Measurements from ENCODE around the gene ABCC2.

ABCC2 gene

GRCh38 chr10:99791831-99792230 is 9.4 kb downstream of the ABCC2 start:
- Histone ChIP-seq H3K36me3 (ENCODE audit: control insufficient read depth, insufficient read depth, low read length) (no peaks in the 10 kb centered on the region), H3K27me3 (ENCODE audit: control insufficient read depth, insufficient read depth, low read length) (no peaks in the 10 kb centered on the region), H3K4me3 (ENCODE audit: low read depth, low read length) (no peak overlapping the region), H3K9ac (ENCODE audit: low read depth, low read length) (no peak overlapping the region), H3K27ac (ENCODE audit: low read depth, low read length) (no peak overlapping the region), H3K9me3 (ENCODE audit: control insufficient read depth, insufficient read depth, low read length) (no peaks in the 10 kb centered on the region), H3K4me1 (ENCODE audit: control insufficient read depth, insufficient read depth, low read length) (no peaks in the 10 kb centered on the region)

- no peaks in the 10 kb centered on the region for H3K9me3 ChIP-seq (ENCODE audit: control insufficient read depth, insufficient read depth, low read length)
- no peaks in the 10 kb centered on the region for H3K27me3 ChIP-seq (ENCODE audit: control insufficient read depth, insufficient read depth, low read length)
- no peak overlapping the region for H3K27ac ChIP-seq (ENCODE audit: low read depth, low read length)
- no peaks in the 10 kb centered on the region for H3K4me1 ChIP-seq (ENCODE audit: control insufficient read depth, insufficient read depth, low read length)
- no peak overlapping the region for H3K4me3 ChIP-seq (ENCODE audit: low read depth, low read length)
- H3K9ac ChIP-seq (ENCODE audit: low read depth, low read length): no peak overlapping the region
- no peaks in the 10 kb centered on the region for H3K36me3 ChIP-seq (ENCODE audit: control insufficient read depth, insufficient read depth, low read length)
Observed at GRCh38 chr10:99793819-99794218, 11.4 kb downstream of the ABCC2 start.

GRCh38 chr10:99796928-99797327 is 14.5 kb downstream of the ABCC2 start:
- no peaks in the 10 kb centered on the region for H3K4me1 ChIP-seq (ENCODE audit: control insufficient read depth, insufficient read depth, low read length)
- no peaks in the 10 kb centered on the region for H3K9me3 ChIP-seq (ENCODE audit: control insufficient read depth, insufficient read depth, low read length)
- H3K4me3 ChIP-seq (ENCODE audit: low read depth, low read length): no peak overlapping the region
- H3K36me3 ChIP-seq (ENCODE audit: control insufficient read depth, insufficient read depth, low read length): no peaks in the 10 kb centered on the region
- no peak overlapping the region for H3K9ac ChIP-seq (ENCODE audit: low read depth, low read length)
- no peaks in the 10 kb centered on the region for H3K27me3 ChIP-seq (ENCODE audit: control insufficient read depth, insufficient read depth, low read length)
- no peak overlapping the region for H3K27ac ChIP-seq (ENCODE audit: low read depth, low read length)

- Histone ChIP-seq H3K36me3 (ENCODE audit: control insufficient read depth, insufficient read depth, low read length) (no peaks in the 10 kb centered on the region), H3K27ac (ENCODE audit: low read depth, low read length) (no peak overlapping the region), H3K9ac (ENCODE audit: low read depth, low read length) (no peak overlapping the region), H3K4me1 (ENCODE audit: control insufficient read depth, insufficient read depth, low read length) (no peaks in the 10 kb centered on the region), H3K9me3 (ENCODE audit: control insufficient read depth, insufficient read depth, low read length) (no peaks in the 10 kb centered on the region), H3K4me3 (ENCODE audit: low read depth, low read length) (no peak overlapping the region), H3K27me3 (ENCODE audit: control insufficient read depth, insufficient read depth, low read length) (no peaks in the 10 kb centered on the region)
Observed at GRCh38 chr10:99798031-99798430, 15.6 kb downstream of the ABCC2 start.

GRCh38 chr10:99798920-99799319 is 16.5 kb downstream of the ABCC2 start:
- H3K27ac ChIP-seq (ENCODE audit: low read depth, low read length): no peak overlapping the region
- no peaks in the 10 kb centered on the region for H3K27me3 ChIP-seq (ENCODE audit: control insufficient read depth, insufficient read depth, low read length)
- H3K4me3 ChIP-seq (ENCODE audit: low read depth, low read length): no peak overlapping the region
- no peaks in the 10 kb centered on the region for H3K9me3 ChIP-seq (ENCODE audit: control insufficient read depth, insufficient read depth, low read length)
- H3K4me1 ChIP-seq (ENCODE audit: control insufficient read depth, insufficient read depth, low read length): no peaks in the 10 kb centered on the region
- no peaks in the 10 kb centered on the region for H3K36me3 ChIP-seq (ENCODE audit: control insufficient read depth, insufficient read depth, low read length)
- no peak overlapping the region for H3K9ac ChIP-seq (ENCODE audit: low read depth, low read length)

GRCh38 chr10:99799613-99800012 is 17.2 kb downstream of the ABCC2 start:
- H3K9me3 ChIP-seq (ENCODE audit: control insufficient read depth, insufficient read depth, low read length): no peaks in the 10 kb centered on the region
- no peaks in the 10 kb centered on the region for H3K4me1 ChIP-seq (ENCODE audit: control insufficient read depth, insufficient read depth, low read length)
- no peaks in the 10 kb centered on the region for H3K36me3 ChIP-seq (ENCODE audit: control insufficient read depth, insufficient read depth, low read length)
- no peaks in the 10 kb centered on the region for H3K27me3 ChIP-seq (ENCODE audit: control insufficient read depth, insufficient read depth, low read length)
- H3K4me3 ChIP-seq (ENCODE audit: low read depth, low read length): no peak overlapping the region
- H3K27ac ChIP-seq (ENCODE audit: low read depth, low read length): no peak overlapping the region
- no peak overlapping the region for H3K9ac ChIP-seq (ENCODE audit: low read depth, low read length)

GRCh38 chr10:99804471-99804870 is 22.0 kb downstream of the ABCC2 start:
- Histone ChIP-seq H3K9me3 (ENCODE audit: control insufficient read depth, insufficient read depth, low read length) (no peaks in the 10 kb centered on the region), H3K4me3 (ENCODE audit: low read depth, low read length) (no peak overlapping the region), H3K27ac (ENCODE audit: low read depth, low read length) (no peak overlapping the region), H3K36me3 (ENCODE audit: control insufficient read depth, insufficient read depth, low read length) (no peaks in the 10 kb centered on the region), H3K9ac (ENCODE audit: low read depth, low read length) (no peak overlapping the region), H3K4me1 (ENCODE audit: control insufficient read depth, insufficient read depth, low read length) (no peaks in the 10 kb centered on the region), H3K27me3 (ENCODE audit: control insufficient read depth, insufficient read depth, low read length) (no peaks in the 10 kb centered on the region)

- H3K36me3 ChIP-seq (ENCODE audit: control insufficient read depth, insufficient read depth, low read length): no peaks in the 10 kb centered on the region
- H3K4me1 ChIP-seq (ENCODE audit: control insufficient read depth, insufficient read depth, low read length): no peaks in the 10 kb centered on the region
- no peak overlapping the region for H3K4me3 ChIP-seq (ENCODE audit: low read depth, low read length)
Observed at GRCh38 chr10:99805190-99805589, 22.8 kb downstream of the ABCC2 start.

GRCh38 chr10:99806091-99806490 is 23.7 kb downstream of the ABCC2 start:
- no peak overlapping the region for H3K27ac ChIP-seq (ENCODE audit: low read depth, low read length)

More at GRCh38 chr10:99805190-99805589, 22.8 kb downstream of the ABCC2 start:
- H3K27ac ChIP-seq (ENCODE audit: low read depth, low read length): no peak overlapping the region
- H3K27me3 ChIP-seq (ENCODE audit: control insufficient read depth, insufficient read depth, low read length): no peaks in the 10 kb centered on the region
- H3K9me3 ChIP-seq (ENCODE audit: control insufficient read depth, insufficient read depth, low read length): no peaks in the 10 kb centered on the region
- no peak overlapping the region for H3K9ac ChIP-seq (ENCODE audit: low read depth, low read length)

GRCh38 chr10:99807786-99808185 is 25.3 kb downstream of the ABCC2 start:
- no peak overlapping the region for H3K9ac ChIP-seq (ENCODE audit: low read depth, low read length)
- no peaks in the 10 kb centered on the region for H3K36me3 ChIP-seq (ENCODE audit: control insufficient read depth, insufficient read depth, low read length)
- no peak overlapping the region for H3K4me3 ChIP-seq (ENCODE audit: low read depth, low read length)
- H3K27ac ChIP-seq (ENCODE audit: low read depth, low read length): no peak overlapping the region
- no peaks in the 10 kb centered on the region for H3K9me3 ChIP-seq (ENCODE audit: control insufficient read depth, insufficient read depth, low read length)
- no peaks in the 10 kb centered on the region for H3K27me3 ChIP-seq (ENCODE audit: control insufficient read depth, insufficient read depth, low read length)
- no peaks in the 10 kb centered on the region for H3K4me1 ChIP-seq (ENCODE audit: control insufficient read depth, insufficient read depth, low read length)

More at GRCh38 chr10:99806091-99806490, 23.7 kb downstream of the ABCC2 start:
- no peak overlapping the region for H3K4me3 ChIP-seq (ENCODE audit: low read depth, low read length)
- no peaks in the 10 kb centered on the region for H3K9me3 ChIP-seq (ENCODE audit: control insufficient read depth, insufficient read depth, low read length)
- no peaks in the 10 kb centered on the region for H3K36me3 ChIP-seq (ENCODE audit: control insufficient read depth, insufficient read depth, low read length)
- H3K27me3 ChIP-seq (ENCODE audit: control insufficient read depth, insufficient read depth, low read length): no peaks in the 10 kb centered on the region
- H3K9ac ChIP-seq (ENCODE audit: low read depth, low read length): no peak overlapping the region
- H3K4me1 ChIP-seq (ENCODE audit: control insufficient read depth, insufficient read depth, low read length): no peaks in the 10 kb centered on the region

- H3K4me3 ChIP-seq (ENCODE audit: low read depth, low read length): no peak overlapping the region
- H3K27me3 ChIP-seq (ENCODE audit: control insufficient read depth, insufficient read depth, low read length): no peaks in the 10 kb centered on the region
- no peaks in the 10 kb centered on the region for H3K9me3 ChIP-seq (ENCODE audit: control insufficient read depth, insufficient read depth, low read length)
- no peaks in the 10 kb centered on the region for H3K4me1 ChIP-seq (ENCODE audit: control insufficient read depth, insufficient read depth, low read length)
- H3K36me3 ChIP-seq (ENCODE audit: control insufficient read depth, insufficient read depth, low read length): no peaks in the 10 kb centered on the region
- no peak overlapping the region for H3K27ac ChIP-seq (ENCODE audit: low read depth, low read length)
- no peak overlapping the region for H3K9ac ChIP-seq (ENCODE audit: low read depth, low read length)
Observed at GRCh38 chr10:99808270-99808669, 25.8 kb downstream of the ABCC2 start.

GRCh38 chr10:99809481-99809880 is 27.0 kb downstream of the ABCC2 start:
- Histone ChIP-seq H3K27me3 (ENCODE audit: control insufficient read depth, insufficient read depth, low read length) (no peaks in the 10 kb centered on the region), H3K27ac (ENCODE audit: low read depth, low read length) (no peak overlapping the region), H3K9ac (ENCODE audit: low read depth, low read length) (no peak overlapping the region), H3K4me3 (ENCODE audit: low read depth, low read length) (no peak overlapping the region), H3K36me3 (ENCODE audit: control insufficient read depth, insufficient read depth, low read length) (no peaks in the 10 kb centered on the region), H3K4me1 (ENCODE audit: control insufficient read depth, insufficient read depth, low read length) (no peaks in the 10 kb centered on the region), H3K9me3 (ENCODE audit: control insufficient read depth, insufficient read depth, low read length) (peaks cover 4% of the 10 kb centered on the region; the same call in 1 of the 2 replicates)

All from HUES48 (cell line).